Vagina (tissue), 2 donors: ENCODE results near the gene C1orf21. TPM values are rescaled to one million over a fixed set of nuclear protein-coding genes. Genes with fewer than 3 reads are reported as not detected.

Experiments used
- DNase-seq, 2 donors: peaks; one replicate each; pipeline ENCODE4 v3.0.0-alpha.2; 2017; ENCODE audit errors: extremely low spot score in 2 of 2
- H3K27ac ChIP-seq: fragments of 200-600 bp; sonication (generic); one replicate; pipeline ENCODE4 v1.5.1; 2019
- H3K27me3 ChIP-seq: fragments of 200-600 bp; sonication (generic); one replicate; pipeline ENCODE4 v1.5.1; 2019
- H3K36me3 ChIP-seq, 2 donors: fragments of 200-600 bp; sonication (generic); one replicate each; pipeline ENCODE4 v1.5.1; 2017 to 2019
- H3K4me1 ChIP-seq: fragments of 200-600 bp; sonication (generic); one replicate; pipeline ENCODE4 v1.5.1; 2019
- H3K4me3 ChIP-seq, 2 donors: fragments of 200-600 bp; sonication (generic); 1 replicate in 1 of 2; 2 replicates in 1 of 2; pipeline ENCODE4 v1.5.1; 2016 to 2019
- H3K9me3 ChIP-seq: fragments of 200-600 bp; sonication (generic); one replicate; pipeline ENCODE4 v1.5.1; 2019
- CTCF ChIP-seq, 3 experiments: fragments of 450-650 bp in 2 of 3; fragments of 200-600 bp in 1 of 3; sonication (generic) in 1 of 3; IDR thresholded peaks; one replicate each; pipeline ENCODE4 v1.5.1; 2017 to 2019; ENCODE audit warnings: antibody characterized with exemption in 3 of 3, mild to moderate bottlenecking in 2 of 3, moderate library complexity in 2 of 3
- POLR2A ChIP-seq, 2 donors: fragments of 450-650 bp; IDR thresholded peaks; one replicate each; pipeline ENCODE4 v1.6.1; 2017; ENCODE audit warnings: antibody characterized with exemption in 2 of 2, mild to moderate bottlenecking in 2 of 2, moderate library complexity in 2 of 2
- POLR2AphosphoS5 ChIP-seq, 2 donors: sonication (generic); formaldehyde crosslinking; IDR thresholded peaks; one replicate each; pipeline ENCODE4 v1.9.0; 2017; ENCODE audit warnings: antibody characterized with exemption in 2 of 2, mild to moderate bottlenecking in 2 of 2, low read depth in 1 of 2; ENCODE audit not compliant: insufficient read depth in 1 of 2
- intact Hi-C: fragments of 100-400 bp; cut with DNase I; formaldehyde crosslinking; loops from one replicate; pipeline ENCODE4 v1.15.1; 2023
- total RNA-seq: library from RNA; depleted of rRNA; stranded (reverse); fragments of >200 nt; gene quantifications from one replicate; pipeline ENCODE4 v1.2.3, GENCODE V29; 2016

The C1orf21 gene
- total RNA-seq, 1 donor from 2014 or later: 24.1 TPM

- H3K4me1 ChIP-seq: peaks cover 73% of the 10 kb centered on the region
- no peak overlapping the region for H3K27ac ChIP-seq
Observed at GRCh38 chr1:184395937-184396480, 9.2 kb downstream of the C1orf21 start.

GRCh38 chr1:184399192-184399847 lies 12.5 kb downstream of the C1orf21 start:
- DNase-seq: no peak
- no peak overlapping the region for H3K27ac ChIP-seq
- no peaks in the 10 kb centered on the region for H3K9me3 ChIP-seq
- H3K4me3 ChIP-seq: no peak overlapping the region
- intact Hi-C loops: no loop called here
- TF ChIP-seq CTCF (IDR thresholded peaks at IDR 0.05) (no peak), POLR2AphosphoS5 (IDR thresholded peaks at IDR 0.05; ENCODE audit: insufficient read depth in 1 of 2, low read depth in 1 of 2) (no peak)
- no peaks in the 10 kb centered on the region for H3K36me3 ChIP-seq
- H3K4me1 ChIP-seq: peaks cover 46% of the 10 kb centered on the region
- H3K27me3 ChIP-seq: no peaks in the 10 kb centered on the region

More at GRCh38 chr1:184395937-184396480, 9.2 kb downstream of the C1orf21 start:
- no peak for DNase-seq
- no peaks in the 10 kb centered on the region for H3K36me3 ChIP-seq
- TF ChIP-seq CTCF (IDR thresholded peaks at IDR 0.05) (no peak), POLR2AphosphoS5 (IDR thresholded peaks at IDR 0.05; ENCODE audit: insufficient read depth in 1 of 2, low read depth in 1 of 2) (no peak), POLR2A (IDR thresholded peaks at IDR 0.05) (no peak)
- intact Hi-C loops: no loop called here
- no peak overlapping the region for H3K4me3 ChIP-seq
- no peaks in the 10 kb centered on the region for H3K9me3 ChIP-seq
- no peaks in the 10 kb centered on the region for H3K27me3 ChIP-seq

GRCh38 chr1:184403961-184404726 lies 17.3 kb downstream of the C1orf21 start:
- Histone ChIP-seq H3K4me3 (no peak overlapping the region), H3K36me3 (no peaks in the 10 kb centered on the region), H3K9me3 (no peaks in the 10 kb centered on the region), H3K27me3 (no peaks in the 10 kb centered on the region), H3K4me1 (peaks cover 65% of the 10 kb centered on the region), H3K27ac (no peak overlapping the region)
- intact Hi-C loops: no loop called here
- DNase-seq: no peak
- TF ChIP-seq CTCF (IDR thresholded peaks at IDR 0.05): no peak
- TF ChIP-seq POLR2A (IDR thresholded peaks at IDR 0.05): no peak
- TF ChIP-seq POLR2AphosphoS5 (IDR thresholded peaks at IDR 0.05; ENCODE audit: insufficient read depth in 1 of 2, low read depth in 1 of 2): no peak

GRCh38 chr1:184404727-184405027 lies 17.8 kb downstream of the C1orf21 start:
- DNase-seq: no peak
- no peaks in the 10 kb centered on the region for H3K27me3 ChIP-seq
- intact Hi-C loops: no loop called here
- no peak overlapping the region for H3K27ac ChIP-seq
- H3K36me3 ChIP-seq: no peaks in the 10 kb centered on the region
- H3K4me3 ChIP-seq: no peak overlapping the region
- no peak for TF ChIP-seq POLR2AphosphoS5 (IDR thresholded peaks at IDR 0.05; ENCODE audit: insufficient read depth in 1 of 2, low read depth in 1 of 2)
- TF ChIP-seq CTCF (IDR thresholded peaks at IDR 0.05): no peak
- no peak for TF ChIP-seq POLR2A (IDR thresholded peaks at IDR 0.05)
- H3K4me1 ChIP-seq: peaks cover 63% of the 10 kb centered on the region
- no peaks in the 10 kb centered on the region for H3K9me3 ChIP-seq
